Heart left ventricle (tissue), 16 donors: Measurements from ENCODE around the gene SRRM5. TPM values are rescaled to one million over a fixed set of nuclear protein-coding genes. Genes with fewer than 3 reads are reported as not detected.
A peak's percentile ranks its signal among the peaks of the same experiment; 100 is the strongest.

Experiments
- ATAC-seq, 4 donors: fragments of 200-7000 bp; cut with Tn5 transposase; one replicate each; pipeline ENCODE4 v1.9.1; 2020 to 2022; ENCODE audit warnings: moderate library complexity in 4 of 4, mild to moderate bottlenecking in 3 of 4, moderate number of reproducible peaks in 1 of 4
- DNase-seq, 5 donors: peaks; one replicate each; pipeline ENCODE4 v3.0.0-alpha.2; 2020
- H3K27ac ChIP-seq, 12 donors: fragments of 200-600 bp; sonication (generic) in 4 of 12; one replicate each; pipeline versions ENCODE4 v1.5.0 to v1.8.0; 2016 to 2022; ENCODE audit warnings: mild to moderate bottlenecking in 2 of 12
- H3K27me3 ChIP-seq, 9 donors: fragments of 200-600 bp; sonication (generic) in 2 of 9; one replicate each; pipeline versions ENCODE4 v1.5.1 to v1.8.0; 2016 to 2022; ENCODE audit warnings: mild to moderate bottlenecking in 3 of 9
- H3K36me3 ChIP-seq, 9 donors: fragments of 200-600 bp; sonication (generic) in 2 of 9; one replicate each; pipeline versions ENCODE4 v1.5.0 to v1.8.0; 2018 to 2022; ENCODE audit warnings: mild to moderate bottlenecking in 2 of 9
- H3K4me1 ChIP-seq, 12 donors: fragments of 200-600 bp; sonication (generic) in 4 of 12; one replicate each; pipeline versions ENCODE4 v1.5.0 to v1.8.0; 2016 to 2022; ENCODE audit warnings: mild to moderate bottlenecking in 3 of 12
- H3K4me3 ChIP-seq, 12 donors: fragments of 200-600 bp; sonication (generic) in 4 of 12; one replicate each; pipeline versions ENCODE4 v1.5.0 to v1.8.0; 2017 to 2022; ENCODE audit warnings: mild to moderate bottlenecking in 9 of 12, moderate library complexity in 4 of 12
- H3K9me3 ChIP-seq, 12 donors: fragments of 200-600 bp; sonication (generic) in 4 of 12; one replicate each; pipeline versions ENCODE4 v1.5.0 to v1.8.0; 2016 to 2022; ENCODE audit warnings: mild to moderate bottlenecking in 1 of 12
- POLR2A ChIP-seq, 2 donors: fragments of 450-650 bp; IDR thresholded peaks; one replicate each; pipeline ENCODE4 v1.6.1; 2017; ENCODE audit warnings: antibody characterized with exemption in 2 of 2, mild to moderate bottlenecking in 2 of 2, moderate library complexity in 2 of 2
- WGBS, 4 donors: extraction: QIAGEN DNeasy Blood & Tissue Kit in 2 of 4; methylation state at CpG; one replicate each; pipeline versions ENCODE4 v1.1.5 to v1.1.7; 2013 to 2018; 5-methylcytosine and 5-hydroxymethylcytosine counted together
- intact Hi-C, 10 donors: fragments of 100-400 bp; cut with DNase I; formaldehyde crosslinking; loops; one replicate each; pipeline versions ENCODE4 v1.11.1 to v1.14.2; 2022
- polyA plus RNA-seq, 2 donors: library from polyadenylated mRNA; stranded (reverse); fragments of 200-250 nt; gene quantifications; one replicate each; pipeline ENCODE4 v1.2.3, GENCODE V29; 2013
- total RNA-seq, 9 donors: library from RNA; depleted of rRNA in 2 of 9; stranded (reverse); fragments of >200 nt in 2 of 9; fragmentation: NEBNext Ultra II Directional in 3 of 9; extraction: Animal tissue kit (Norgen Biotek cat#: 25700) in 3 of 9; gene quantifications; one replicate each; pipeline versions ENCODE4 v1.1.0 to v1.2.4, GENCODE V29; 2016 to 2023
- TF ChIP-seq, protein P1 (sequence below), 12 donors: fragments of 200-600 bp; sonication (generic) in 4 of 12; IDR thresholded peaks; one replicate each; pipeline versions ENCODE4 v1.5.0 to v1.8.0; 2018 to 2022; ENCODE audit warnings: antibody characterized with exemption in 12 of 12, mild to moderate bottlenecking in 5 of 12
- donor health status: ischemic (EF 13 %, LVEDD 7.1; RV severe dilation, severe dysfunction).
- donor health status: healthy with polysubstance abuse.
- donor health status: DM: no; HTN: yes; CAD: no.
- donor health status: DM: no; HTN: no; CAD: no.
- donor health status: ischemic (EF 25% LVEDD 6.9; RV normal size, moderate dysfunction).
- donor health status: ischemic (EF 25% LVEDD 5.7; RV mildly dilated, moderate dysfunction).
- donor health status: healthy.
- donor health status: DM: yes; HTN: yes; CAD: no.
- donor health status: ischemic (EF 35%, LVEDD 5.7; RV mildly dilated, moderate dysfunction).
- donor health status: nonischemic (EF 11% LVEDD 7.7; RV severe dilation, severe dysfunction).
- donor health status: DM: yes; HTN: yes; CAD: no.
- donor health status: PGD.
- donor health status: ischemic (EF 29% LVEDD 5.4; RV normal size, mild dysfunction).
- donor health status: nonischemic (EF 23%, LVEDD 6.1; RV moderate dilation, normal function).

The SRRM5 gene
- total and polyA plus RNA-seq, 11 donors = 0.07 to 0.80 (median 0.16) TPM; not detected in 2

DNA sequence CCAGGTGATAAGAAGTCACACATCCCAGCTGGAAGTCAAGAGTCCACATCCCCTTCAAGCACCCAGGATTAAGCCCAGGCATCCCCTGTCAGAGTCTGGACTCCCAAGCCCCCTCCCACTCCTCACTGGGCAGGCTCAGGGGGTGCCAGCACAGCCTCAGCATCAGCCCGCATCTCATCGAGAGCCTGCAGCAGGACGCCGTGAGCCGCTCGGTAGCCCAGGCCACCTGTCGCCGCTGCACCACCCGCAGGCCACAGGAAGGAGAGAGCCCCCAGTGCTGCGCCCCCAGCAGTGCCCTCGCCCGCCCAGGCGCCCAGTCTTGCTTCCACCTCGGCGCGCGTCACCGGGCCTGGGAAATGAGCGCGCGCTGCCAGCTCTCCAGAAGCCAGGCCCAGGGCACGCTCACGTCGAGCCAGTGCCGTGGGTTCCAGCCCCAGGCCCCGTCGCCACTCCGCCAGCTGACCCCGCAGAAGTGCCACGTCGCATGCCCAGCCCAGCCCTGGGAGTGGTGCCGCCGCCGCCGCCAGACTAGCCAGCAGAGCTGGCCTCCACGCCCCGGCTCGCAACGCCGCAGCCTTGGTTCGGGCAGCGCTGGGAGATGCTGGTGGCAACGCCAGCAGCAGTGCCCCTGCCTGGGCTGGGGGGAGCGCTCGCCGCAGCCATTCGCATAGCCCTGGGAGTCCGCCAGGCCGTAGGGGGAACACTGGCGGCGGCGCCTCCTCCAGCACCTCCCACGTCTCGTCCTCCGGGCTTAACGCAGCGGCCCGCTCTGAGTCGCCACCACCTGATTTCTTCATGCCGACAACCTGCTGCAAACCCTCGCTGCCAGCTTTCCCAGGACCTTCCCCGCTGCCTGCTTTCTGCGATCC lies 19.8 kb upstream of the SRRM5 start:
- Histone ChIP-seq H3K27ac (no peak overlapping the region), H3K4me3 (no peak overlapping the region), H3K27me3 (no peaks in the 10 kb centered on the region), H3K9me3 (no peaks in the 10 kb centered on the region), H3K4me1 (peaks cover 7 to 34% (median 25%) of the 10 kb centered on the region in 12 donors), H3K36me3 (peaks cover 0 to 67% (median 45%) of the 10 kb centered on the region in 9 donors)
- TF ChIP-seq, protein P1, sequence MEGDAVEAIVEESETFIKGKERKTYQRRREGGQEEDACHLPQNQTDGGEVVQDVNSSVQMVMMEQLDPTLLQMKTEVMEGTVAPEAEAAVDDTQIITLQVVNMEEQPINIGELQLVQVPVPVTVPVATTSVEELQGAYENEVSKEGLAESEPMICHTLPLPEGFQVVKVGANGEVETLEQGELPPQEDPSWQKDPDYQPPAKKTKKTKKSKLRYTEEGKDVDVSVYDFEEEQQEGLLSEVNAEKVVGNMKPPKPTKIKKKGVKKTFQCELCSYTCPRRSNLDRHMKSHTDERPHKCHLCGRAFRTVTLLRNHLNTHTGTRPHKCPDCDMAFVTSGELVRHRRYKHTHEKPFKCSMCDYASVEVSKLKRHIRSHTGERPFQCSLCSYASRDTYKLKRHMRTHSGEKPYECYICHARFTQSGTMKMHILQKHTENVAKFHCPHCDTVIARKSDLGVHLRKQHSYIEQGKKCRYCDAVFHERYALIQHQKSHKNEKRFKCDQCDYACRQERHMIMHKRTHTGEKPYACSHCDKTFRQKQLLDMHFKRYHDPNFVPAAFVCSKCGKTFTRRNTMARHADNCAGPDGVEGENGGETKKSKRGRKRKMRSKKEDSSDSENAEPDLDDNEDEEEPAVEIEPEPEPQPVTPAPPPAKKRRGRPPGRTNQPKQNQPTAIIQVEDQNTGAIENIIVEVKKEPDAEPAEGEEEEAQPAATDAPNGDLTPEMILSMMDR (IDR thresholded peaks at IDR 0.05) = no peak
- TF ChIP-seq POLR2A (IDR thresholded peaks at IDR 0.05) = no peak
- intact Hi-C loops = loop anchor here in 1 of 10 donors (10.0 kb wide), 2 partner anchors 57 to 63 kb away; partner anchors contain the start of gene ZNF575
- ATAC-seq = no peak
- DNase-seq = no peak
- WGBS, 4 donors = 94 to 98% (median 95%) methylated on average over 41 to 63 of the region's 63 CpGs

DNA sequence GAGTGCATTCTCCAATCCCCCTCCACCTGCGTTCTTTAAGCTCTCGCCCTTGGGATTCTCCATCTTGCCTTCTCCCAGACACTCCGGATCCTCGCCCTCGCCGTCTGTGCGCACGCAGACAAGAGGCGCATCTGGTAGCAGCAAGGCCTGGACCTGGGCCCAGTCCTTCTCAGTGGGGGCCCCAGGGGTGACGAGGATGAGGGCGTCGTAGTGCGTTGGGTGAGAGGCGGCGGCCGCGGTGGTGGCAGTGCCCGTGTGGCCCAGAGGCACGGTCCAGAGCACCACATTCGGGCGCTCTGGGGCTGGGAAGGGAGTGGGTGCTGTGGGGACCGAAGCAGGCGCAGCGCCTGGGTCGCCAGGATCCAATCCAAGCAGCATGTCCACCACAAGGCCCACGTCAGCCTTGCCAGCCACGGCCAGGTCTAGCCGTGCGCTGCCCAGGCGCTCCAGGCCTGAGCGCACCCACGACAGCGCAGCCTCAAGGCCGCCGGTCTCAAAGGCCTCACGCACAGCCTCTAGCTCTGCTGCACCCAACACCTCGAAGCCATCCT lies 19.0 kb upstream of the SRRM5 start:
- no peak overlapping the region for H3K4me3 ChIP-seq
- DNase-seq (no peak), ATAC-seq (no peak)
- H3K36me3 ChIP-seq = peaks cover 0 to 60% (median 45%) of the 10 kb centered on the region in 9 donors
- intact Hi-C loops = loop anchor here in 1 of 10 donors (10.0 kb wide), 2 partner anchors 58 to 62 kb away; partner anchors contain the start of gene ZNF575
- no peak for TF ChIP-seq POLR2A (IDR thresholded peaks at IDR 0.05)
- TF ChIP-seq, protein P1 (IDR thresholded peaks at IDR 0.05) = no peak
- no peaks in the 10 kb centered on the region for H3K9me3 ChIP-seq
- 92 to 96% (median 95%) methylated on average over 26 to 37 of the region's 37 CpGs for WGBS, 4 donors
- H3K4me1 ChIP-seq = peaks cover 8 to 41% (median 32%) of the 10 kb centered on the region in 12 donors
- no peaks in the 10 kb centered on the region for H3K27me3 ChIP-seq
- no peak overlapping the region for H3K27ac ChIP-seq

DNA sequence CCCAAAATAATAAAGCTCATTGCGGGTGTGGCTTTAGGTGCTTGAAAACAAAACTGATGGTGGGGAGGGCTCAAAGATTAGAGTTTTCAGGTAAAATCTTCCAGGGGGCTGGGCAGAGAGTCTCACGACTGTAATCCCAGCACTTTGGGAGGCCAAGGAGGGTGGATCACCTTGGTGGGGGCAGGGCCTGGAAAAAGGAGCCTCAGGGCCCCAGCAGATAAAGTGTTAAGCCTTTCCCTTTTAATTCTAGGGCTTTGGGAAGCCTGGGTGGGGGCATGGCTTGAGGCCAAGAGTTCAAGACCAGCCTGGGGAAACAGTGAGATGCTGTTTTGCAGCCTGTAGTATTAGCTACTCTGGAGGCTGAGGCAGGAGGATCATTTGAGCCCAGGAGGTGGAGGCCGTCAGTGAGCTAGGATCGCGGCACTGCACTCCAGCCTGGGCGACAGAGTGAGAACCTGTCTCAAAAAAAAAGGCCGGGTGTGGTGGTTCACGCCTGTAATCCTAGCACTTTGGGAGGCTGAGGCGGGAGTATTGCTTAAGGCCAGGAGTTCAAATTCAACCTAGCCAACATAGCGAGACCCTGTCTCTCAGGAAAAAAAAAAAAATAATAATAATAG lies 17.7 kb upstream of the SRRM5 start:
- TF ChIP-seq, protein P1 (IDR thresholded peaks at IDR 0.05) = no peak
- no peak for TF ChIP-seq POLR2A (IDR thresholded peaks at IDR 0.05)
- peak overlapping the region in 10 of 12 donors; percentile 65 to 90 (median 76) for H3K4me3 ChIP-seq
- peaks cover 0 to 61% (median 54%) of the 10 kb centered on the region in 9 donors for H3K36me3 ChIP-seq
- no peaks in the 10 kb centered on the region for H3K9me3 ChIP-seq
- DNase-seq = no peak
- 90 to 95% (median 92%) methylated on average over 10 of the region's 10 CpGs for WGBS, 4 donors
- H3K27ac ChIP-seq = peak overlapping the region in 6 of 12 donors; percentile 84 to 99 (median 96)
- intact Hi-C loops = loop anchor here in 3 of 10 donors (2.0 to 10.0 kb wide), 4 partner anchors 13 to 61 kb away; partner anchors contain the start of gene ZNF575 (in 1 of the 3)
- no peaks in the 10 kb centered on the region for H3K27me3 ChIP-seq
- no peak for ATAC-seq
- H3K4me1 ChIP-seq = peaks cover 8 to 41% (median 32%) of the 10 kb centered on the region in 12 donors
